Lower leg skin (tissue), 3 donors: ENCODE results near the gene FANK1.

Experiments used
- POLR2A ChIP-seq, 2 donors: fragments of 450-650 bp; IDR thresholded peaks; one replicate each; pipeline ENCODE4 v1.6.1; 2016 to 2017; ENCODE audit warnings: antibody characterized with exemption in 2 of 2, mild to moderate bottlenecking in 1 of 2, moderate library complexity in 1 of 2
- TF ChIP-seq, protein P1 (sequence below), 3 donors: fragments of 450-650 bp; IDR thresholded peaks; one replicate each; pipeline ENCODE4 v1.5.1; 2016; ENCODE audit warnings: antibody characterized with exemption in 3 of 3, mild to moderate bottlenecking in 3 of 3, moderate library complexity in 2 of 3

DNA sequence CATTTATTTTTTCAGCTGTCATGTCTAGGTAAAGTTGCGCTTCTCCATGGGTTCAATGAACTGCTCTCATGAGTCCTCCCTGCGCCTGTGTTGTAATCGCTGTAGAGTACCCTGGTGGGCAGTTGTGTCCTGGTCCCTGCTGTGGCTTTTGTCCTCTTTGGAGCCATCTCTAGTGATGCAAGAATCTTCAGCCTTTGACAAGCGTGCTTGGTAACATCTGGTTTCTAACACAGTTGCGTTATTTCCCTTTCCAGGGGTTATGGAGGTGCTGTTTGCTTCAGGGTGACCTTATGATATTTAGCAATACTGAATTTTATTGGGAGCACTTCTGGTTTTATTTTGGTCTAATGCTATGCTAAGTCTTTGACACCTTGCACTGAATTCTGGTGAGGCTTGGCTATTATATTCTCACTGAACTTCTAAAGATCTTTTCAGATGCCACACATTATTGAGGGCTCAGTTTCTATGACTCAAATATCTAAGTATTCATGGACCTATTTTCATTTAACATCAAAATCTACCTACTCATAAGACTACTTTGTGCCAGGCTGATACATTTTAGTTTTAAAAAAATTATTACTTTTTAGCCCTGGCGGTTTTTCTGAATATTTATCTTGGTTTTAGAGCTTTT is 88.6 kb downstream of the FANK1 start:
- TF ChIP-seq, protein P1, sequence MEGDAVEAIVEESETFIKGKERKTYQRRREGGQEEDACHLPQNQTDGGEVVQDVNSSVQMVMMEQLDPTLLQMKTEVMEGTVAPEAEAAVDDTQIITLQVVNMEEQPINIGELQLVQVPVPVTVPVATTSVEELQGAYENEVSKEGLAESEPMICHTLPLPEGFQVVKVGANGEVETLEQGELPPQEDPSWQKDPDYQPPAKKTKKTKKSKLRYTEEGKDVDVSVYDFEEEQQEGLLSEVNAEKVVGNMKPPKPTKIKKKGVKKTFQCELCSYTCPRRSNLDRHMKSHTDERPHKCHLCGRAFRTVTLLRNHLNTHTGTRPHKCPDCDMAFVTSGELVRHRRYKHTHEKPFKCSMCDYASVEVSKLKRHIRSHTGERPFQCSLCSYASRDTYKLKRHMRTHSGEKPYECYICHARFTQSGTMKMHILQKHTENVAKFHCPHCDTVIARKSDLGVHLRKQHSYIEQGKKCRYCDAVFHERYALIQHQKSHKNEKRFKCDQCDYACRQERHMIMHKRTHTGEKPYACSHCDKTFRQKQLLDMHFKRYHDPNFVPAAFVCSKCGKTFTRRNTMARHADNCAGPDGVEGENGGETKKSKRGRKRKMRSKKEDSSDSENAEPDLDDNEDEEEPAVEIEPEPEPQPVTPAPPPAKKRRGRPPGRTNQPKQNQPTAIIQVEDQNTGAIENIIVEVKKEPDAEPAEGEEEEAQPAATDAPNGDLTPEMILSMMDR (IDR thresholded peaks at IDR 0.05), result no peak
- no peak for TF ChIP-seq POLR2A (IDR thresholded peaks at IDR 0.05)
